Skeletal muscle cell (primary cell): ENCODE data around the gene SLIT1.

Source experiments
- DNase-seq: peaks from one replicate; pipeline ENCODE4 v3.0.0-alpha.2; 2010; ENCODE audit warnings: low read depth
- H3K4me3 ChIP-seq: 2 replicates; pipeline ENCODE4 v1.5.1; 2011; ENCODE audit warnings: low read depth, mild to moderate bottlenecking, control low read depth, low read length, moderate library complexity

Gene SLIT1

DNA sequence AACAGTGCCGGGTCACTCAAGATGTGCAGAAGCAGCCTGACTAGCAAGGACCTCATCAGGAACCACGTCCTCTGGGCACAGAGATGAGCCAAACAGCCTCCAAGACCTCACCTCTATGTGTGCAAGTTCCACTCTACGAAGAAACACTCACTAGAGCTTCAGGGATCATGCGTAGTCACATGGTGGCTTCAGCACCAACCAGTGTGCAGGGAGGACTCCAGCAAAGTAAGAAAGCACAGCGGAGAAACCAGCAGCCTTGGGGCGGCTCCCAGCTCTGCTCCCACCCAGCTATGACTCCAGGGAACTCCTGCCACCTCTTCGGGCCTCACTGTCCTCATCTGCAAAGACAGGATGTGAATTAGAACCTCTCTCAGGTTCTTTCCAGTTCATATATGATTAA, 58.2 kb downstream of the SLIT1 start:
- no peak overlapping the region for H3K4me3 ChIP-seq
- DNase-seq: no peak

DNA sequence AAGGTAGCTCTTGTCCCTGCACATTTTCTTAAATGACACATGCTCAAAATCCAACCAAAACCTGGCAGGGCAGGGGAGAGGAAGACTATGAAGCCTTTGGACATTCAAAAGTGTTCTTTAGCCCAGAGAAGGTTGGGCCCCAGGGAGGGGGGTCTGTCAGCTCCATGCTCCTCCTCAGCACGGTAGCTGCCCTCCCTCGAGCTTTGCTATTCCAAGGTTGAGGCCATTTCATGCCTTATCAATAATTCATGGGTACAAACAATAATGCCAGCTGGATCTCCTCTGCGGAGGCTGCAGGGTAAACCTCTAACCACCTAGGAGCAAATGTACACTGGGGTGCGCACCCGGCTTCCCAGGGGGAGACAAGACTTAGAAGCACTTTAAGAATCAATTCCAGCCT, 61.5 kb downstream of the SLIT1 start:
- DNase-seq: no peak
- H3K4me3 ChIP-seq: no peak overlapping the region

DNA sequence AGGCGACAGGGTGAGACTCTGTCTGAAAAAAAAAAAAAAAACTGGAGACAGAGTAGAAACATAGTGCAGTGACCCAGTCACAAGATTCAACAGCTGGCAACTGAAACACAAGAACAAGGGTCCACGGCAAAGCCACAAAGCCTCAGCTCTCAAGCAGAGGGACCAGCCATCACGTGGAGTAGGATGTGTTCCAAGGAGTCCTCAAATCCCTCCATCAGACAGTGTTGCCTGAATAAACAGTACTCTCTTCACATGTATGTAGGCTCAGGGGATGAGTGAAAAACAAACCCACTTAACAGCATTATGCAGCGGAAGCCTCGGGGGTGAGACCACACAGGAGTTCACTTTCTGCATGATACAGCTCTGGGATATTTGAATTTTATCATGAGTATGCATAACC, 62.0 kb downstream of the SLIT1 start:
- H3K4me3 ChIP-seq: no peak overlapping the region
- DNase-seq: no peak

DNA sequence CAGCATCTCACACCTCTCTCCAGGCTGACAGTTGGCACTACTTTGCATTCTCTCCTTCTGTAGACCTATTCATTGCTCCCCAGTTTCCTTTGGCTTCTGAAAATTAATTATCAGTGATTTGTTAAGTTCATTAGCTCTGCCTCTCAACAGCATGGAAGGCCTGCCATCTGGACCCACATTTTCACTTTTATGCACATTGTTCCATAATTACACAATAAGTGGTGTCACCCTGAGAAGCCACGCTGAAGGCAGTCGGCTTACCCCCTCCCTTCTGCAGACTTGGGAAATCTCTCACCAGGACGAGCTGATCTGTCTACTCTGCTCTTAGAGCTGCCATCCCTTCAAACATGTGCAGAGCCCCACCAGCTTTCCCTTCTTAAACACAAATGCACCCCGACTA, 64.7 kb downstream of the SLIT1 start:
- DNase-seq: no peak
- H3K4me3 ChIP-seq: no peak overlapping the region

DNA sequence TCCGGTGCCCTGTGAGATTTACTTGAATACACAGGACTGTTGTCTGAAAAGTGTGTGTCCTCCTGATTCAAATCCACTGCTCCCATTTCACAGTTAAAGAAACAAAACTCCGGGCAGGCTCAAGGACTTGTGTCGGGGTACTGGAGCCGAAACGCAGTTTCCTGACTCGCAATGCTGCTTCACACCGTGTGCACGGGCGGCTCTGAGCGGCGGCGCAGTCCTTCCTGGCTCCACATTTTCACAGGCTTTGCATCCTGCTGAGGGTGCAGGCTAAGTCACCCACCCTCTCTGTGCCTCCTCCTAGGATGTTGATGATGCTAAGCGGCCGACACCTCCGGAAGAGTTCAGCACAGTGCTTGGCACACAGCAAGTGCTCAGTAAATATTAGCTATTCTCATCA, 65.4 kb downstream of the SLIT1 start:
- no peak for DNase-seq
- no peak overlapping the region for H3K4me3 ChIP-seq

DNA sequence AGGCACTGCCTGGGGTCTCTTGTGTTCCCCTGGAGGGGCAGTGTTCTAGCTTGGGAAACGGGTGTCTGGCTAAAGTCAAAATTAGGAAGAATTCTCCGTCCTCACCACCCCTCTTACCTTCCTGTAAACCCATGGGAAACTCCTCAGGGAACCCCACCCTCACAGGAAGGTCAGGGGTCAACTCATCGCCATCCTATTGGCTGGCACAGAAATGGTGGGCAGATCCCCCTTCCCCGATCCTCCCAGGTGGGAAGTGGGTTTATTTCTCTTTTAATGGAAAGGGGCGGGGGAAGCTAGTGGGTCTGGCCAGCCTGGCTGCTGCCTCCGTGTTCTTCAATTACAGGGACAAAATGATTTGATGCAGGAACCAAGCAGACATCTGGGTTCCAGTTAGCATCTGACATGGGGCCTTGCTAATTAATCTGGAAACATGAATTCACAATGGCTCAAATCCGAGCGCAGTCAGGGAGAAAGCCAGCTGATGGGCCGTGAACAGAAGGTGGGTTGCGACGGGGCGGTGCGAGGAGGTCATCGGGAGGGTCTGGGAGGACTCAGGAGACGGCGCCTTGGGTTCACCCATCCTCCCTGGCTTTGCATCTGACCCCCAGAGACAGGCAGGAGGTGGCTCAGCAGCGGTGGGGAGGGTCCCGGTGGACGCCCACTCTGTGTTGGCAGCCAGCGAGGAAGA, 66.6 kb downstream of the SLIT1 start:
- no peak overlapping the region for H3K4me3 ChIP-seq
- no peak for DNase-seq

DNA sequence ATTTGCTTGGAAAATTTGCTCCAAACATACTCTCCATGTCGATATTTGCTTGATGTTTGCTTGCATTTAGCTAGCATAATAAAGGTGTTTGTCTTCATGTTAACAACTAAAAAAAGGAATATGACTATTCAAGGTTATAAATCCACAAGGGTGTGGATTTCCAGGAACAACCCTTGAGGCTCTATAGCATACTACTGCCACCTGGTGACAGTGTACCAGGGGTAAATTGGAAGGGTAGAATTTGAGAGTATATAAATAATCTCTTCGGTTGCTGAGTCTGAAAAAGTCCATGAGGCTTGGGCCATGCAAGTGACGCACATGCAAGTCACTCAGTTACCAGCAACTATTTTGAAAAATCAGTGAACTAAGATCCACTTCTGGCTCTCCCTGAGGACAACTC, 68.4 kb downstream of the SLIT1 start:
- no peak overlapping the region for H3K4me3 ChIP-seq
- no peak for DNase-seq

DNA sequence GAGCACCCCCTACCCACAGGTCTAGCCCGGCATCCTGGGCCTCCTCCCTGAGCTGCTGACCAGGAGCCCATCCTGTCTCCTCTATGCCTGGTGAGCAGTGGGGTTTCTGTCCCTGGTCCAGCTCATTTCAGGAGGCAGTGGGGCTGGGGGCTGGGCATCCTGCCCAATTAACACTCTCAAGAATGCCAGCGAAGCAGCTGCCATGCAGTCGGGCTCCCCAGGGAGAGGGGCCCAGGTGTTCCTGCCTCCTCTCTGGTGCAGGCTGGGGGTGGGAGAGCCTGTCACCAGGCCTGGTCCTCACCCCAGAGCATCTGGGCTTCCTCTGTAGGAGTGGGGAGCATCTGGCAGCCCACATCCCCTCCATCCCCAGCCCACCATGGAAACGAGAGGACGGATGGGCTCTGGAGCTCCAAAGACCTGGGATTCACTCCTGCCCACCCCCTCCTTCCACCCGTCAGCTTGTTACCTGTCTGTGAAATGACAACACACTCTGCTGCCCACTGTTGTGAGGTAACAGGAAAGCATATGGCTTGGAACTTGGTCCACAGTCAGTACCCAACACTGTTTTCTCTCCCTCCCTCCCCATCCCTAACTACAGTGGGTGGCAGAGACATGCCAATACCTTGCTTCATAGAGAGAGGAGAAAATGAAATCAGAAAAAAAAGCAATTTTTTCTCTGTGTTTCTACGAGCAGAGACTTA, 69.1 kb downstream of the SLIT1 start:
- no peak overlapping the region for H3K4me3 ChIP-seq
- DNase-seq: no peak

DNA sequence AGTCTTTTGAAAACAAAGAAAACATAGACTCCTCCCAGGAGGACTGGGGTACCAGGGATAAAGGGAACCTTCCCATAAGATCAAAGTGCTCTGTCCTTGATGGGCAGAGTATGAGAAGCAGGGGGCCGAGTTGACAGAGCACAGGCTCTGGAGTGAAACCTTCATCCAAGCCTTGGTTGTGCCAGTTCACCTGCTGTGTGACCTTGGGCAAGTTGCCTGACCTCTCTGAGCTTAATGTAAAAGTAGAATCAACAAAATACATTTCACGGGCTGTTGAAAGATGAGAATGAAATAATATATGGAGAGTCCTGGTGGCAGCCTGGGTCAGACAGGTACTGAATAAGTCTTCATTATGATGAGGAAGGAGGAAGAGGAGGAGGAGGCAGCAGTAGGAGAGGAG, 69.9 kb downstream of the SLIT1 start:
- H3K4me3 ChIP-seq: no peak overlapping the region
- no peak for DNase-seq

DNA sequence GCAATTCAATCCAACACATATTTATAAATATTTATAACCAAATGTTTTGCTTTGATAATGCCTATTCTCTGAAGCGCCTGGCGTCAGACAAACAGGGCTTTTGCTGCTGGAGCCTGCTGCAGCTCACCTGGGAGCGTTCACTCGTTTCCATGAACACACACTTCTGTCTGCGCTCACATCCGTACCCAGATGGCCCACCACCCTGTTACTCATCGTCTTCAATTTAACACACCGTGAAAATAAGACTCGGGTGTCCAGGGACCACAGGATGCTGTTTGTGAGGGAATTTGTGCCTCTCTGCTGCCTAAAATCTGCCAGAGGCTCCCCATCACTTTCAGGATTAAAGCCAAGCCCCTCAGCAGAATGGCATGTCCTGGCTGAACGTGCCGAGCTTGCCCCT, 74.1 kb downstream of the SLIT1 start:
- no peak overlapping the region for H3K4me3 ChIP-seq
- no peak for DNase-seq

DNA sequence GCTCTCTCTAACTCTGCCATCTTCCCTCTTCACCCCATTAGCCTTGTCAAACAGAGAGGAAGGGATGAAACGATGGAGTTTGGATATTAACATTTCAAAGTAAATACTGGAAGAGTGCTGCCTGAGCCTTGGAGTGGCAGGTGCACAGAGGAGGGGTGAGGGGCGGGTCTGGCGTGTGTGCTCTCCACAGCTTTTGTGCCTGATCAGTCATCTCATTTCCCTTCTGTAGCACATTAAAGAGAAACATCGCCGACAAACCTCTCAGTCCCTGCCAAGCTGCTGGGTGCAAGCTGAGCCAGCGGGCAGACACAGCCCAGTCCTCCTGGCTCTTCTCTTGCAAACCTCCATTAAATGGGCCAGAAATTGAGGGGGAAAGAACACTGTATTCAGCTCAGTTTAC, 76.2 kb downstream of the SLIT1 start:
- no peak overlapping the region for H3K4me3 ChIP-seq

DNA sequence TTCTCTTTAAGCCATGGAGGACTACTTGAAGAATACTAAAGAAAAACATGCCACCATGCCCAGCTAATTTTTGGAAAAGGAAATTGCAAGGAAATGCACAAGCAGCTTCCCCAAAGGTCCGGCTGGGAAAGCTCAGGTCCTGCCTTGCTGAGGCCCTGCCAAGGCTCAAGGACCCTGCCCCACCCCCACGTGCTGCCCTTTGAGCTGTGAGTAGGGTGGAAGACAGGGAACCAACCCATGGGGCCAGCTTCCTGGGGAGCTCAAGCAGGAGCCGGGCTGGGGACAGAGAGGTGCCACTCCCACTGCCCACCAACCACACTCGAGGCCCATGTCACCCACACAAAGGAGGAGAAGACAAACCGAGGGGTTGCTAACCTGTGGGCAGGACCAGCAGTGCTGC, 78.2 kb downstream of the SLIT1 start:
- H3K4me3 ChIP-seq: no peak overlapping the region
- no peak for DNase-seq

More for the DNA sequence above, 76.2 kb downstream of the SLIT1 start:
- DNase-seq: no peak

DNA sequence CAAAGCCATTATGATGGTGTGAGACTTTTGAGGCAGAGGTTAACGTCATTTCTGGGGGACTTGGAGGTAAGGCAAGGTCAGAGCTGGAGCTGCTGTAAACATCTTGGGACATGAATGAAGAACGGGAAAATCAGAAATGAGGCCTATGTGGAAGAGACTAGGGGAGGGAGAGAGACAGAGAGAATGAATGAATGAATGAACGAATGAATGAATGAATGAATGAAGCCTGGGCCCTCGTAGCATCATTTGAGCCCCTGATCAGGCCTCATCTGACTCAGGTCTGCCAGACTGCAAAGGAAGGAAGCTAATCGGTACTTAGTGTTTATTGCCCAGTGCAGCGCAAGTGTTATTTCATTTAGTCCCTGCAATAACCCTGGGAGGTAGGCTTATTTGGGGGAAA, 79.6 kb downstream of the SLIT1 start:
- H3K4me3 ChIP-seq: no peak overlapping the region
- no peak for DNase-seq

DNA sequence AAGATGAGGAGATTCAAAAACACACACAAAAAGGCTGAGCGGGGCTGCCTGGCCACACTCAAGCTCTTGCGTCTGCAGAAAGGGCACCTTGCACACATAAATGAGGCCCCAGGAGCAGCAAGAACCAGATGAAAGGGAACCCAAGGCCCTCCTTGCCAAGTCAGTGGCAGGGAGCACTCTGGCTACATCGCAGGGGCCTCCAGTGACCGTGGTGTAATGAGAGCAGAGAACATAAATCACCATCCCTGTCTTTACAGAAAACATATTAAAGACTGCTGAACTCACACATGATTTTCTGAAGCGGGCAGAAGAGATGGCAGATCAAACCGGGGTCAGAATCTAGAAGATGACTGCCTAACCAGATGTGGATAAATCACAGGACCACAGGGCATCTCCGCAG, 80.5 kb downstream of the SLIT1 start:
- DNase-seq: no peak
- H3K4me3 ChIP-seq: no peak overlapping the region

DNA sequence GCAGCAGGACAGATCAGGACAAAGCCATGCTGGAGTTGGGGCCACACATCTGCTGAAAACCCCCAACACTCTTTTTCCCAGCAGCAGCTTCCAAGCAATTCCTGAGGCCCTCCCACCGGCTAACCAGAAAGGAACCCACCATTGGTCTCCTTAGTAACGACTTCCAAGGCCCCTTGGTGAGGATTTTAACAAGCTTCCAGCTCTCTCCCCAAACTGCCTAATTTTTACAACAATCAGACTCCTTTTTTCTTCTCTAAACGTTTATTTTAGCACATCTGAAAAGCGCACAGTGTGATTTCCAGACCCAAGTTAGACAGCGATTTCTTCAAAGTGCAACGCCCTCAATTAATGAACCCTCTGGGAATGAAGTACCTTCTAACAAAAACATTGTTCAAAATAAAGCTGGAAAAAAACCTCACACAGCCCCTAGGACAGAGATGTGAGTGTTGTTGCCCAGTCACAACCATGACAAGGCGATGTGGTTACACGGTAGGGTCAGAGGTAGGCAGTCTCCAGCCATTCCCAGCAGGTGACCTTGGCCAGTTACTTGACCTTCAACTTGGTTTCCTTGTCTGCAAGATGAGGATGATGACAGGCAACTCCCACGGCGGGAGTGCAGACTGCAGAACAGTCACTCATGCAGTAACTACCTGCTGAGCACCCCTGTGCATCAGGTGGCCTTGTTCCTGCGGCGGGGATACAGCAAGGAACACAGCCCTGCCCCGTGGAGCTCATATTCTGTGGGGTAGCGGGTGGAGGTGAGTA, 82.3 kb downstream of the SLIT1 start:
- DNase-seq: no peak
- H3K4me3 ChIP-seq: no peak overlapping the region

DNA sequence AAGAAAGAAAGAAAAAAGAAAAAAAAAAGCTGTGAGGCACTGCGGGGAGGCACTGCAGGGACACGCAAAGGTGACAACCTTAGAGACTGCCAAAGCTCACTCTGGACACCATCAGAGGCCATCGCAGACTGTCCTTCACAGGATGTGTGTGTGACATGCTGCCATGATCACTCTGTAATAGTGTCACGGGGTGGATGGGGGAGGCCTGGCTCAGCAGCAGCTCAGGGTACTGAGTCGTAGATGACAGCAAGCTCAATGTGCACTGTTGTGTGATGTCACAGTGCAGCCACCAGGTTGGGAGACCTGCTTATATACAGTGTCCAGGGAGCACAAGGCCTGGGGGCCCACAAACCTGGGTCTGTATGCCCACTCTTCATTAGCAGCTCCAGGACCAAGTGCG, 83.3 kb downstream of the SLIT1 start:
- DNase-seq: no peak
- H3K4me3 ChIP-seq: no peak overlapping the region

DNA sequence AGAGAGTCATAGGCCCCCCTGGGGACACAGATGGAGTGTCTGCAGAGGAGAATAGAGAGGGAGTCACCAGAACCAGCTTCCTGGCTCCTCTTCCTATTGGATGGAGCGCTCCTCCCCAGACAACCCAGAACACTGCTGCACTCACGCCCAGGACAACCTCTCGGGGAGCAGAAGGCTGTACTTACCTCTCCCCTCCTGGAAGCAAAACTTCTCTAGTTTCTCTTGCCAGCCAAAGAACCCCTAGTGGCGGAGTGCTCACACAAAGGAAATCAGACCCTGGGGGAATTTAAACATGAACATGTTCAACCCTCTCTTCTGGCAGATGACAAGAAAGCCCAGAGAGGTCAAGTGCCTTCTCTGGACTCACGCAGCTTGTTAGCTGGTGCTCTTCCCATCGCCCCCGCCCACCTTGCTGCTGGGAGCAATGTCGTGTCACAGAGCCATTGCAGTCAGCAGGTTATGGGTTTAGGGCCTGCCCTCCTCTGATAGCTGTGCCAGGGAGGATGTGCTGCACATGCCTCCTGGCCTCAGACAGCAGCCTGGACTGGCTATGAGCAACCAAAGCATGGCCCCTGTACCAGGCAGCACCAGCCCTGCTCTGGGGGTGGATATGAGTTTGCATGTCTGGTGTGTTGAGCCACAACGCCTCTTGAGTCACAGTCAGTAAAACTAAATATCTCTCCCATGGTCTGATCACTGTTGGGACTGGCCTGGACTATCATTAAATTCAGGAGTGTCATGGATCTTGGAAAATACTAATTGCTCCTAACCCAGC, 84.4 kb downstream of the SLIT1 start:
- no peak for DNase-seq
- H3K4me3 ChIP-seq: no peak overlapping the region

DNA sequence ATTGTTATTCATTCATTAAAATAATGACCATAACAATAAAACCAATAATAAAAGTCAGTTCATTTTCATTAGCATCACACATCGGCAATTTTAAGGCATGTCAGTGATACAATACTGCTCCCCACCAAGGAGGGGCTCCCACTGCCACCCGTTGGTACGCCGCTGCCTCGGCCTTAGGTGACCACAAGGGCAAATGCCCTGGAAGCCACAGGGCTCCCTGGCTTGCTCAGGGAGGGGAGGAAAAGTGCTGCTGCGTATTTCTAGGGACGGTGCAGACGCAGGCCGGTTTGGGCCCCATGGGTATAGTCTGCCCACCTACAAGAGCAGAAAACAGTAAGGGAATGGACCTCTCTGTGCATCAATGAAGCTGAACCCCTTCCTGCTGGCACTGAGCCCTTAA, 85.1 kb downstream of the SLIT1 start:
- no peak overlapping the region for H3K4me3 ChIP-seq
- DNase-seq: no peak

DNA sequence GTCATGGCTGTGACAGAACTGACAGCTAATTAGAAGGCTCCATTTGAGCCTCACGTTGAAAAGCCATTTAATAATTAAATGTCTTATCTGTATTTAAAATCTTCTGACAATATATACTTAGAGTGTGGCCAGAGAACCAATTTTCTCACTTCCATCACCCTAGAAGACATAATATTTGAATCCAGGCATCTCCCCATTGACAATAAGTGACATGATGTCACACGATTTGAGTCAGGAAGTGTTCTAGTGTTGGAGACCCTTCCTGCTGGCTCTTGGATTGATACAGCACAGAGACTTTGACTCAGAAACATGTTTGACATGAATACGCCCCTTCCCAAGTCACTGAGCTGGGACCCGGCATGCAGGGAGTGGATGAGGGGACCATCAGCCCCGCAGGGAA, 85.9 kb downstream of the SLIT1 start:
- no peak for DNase-seq
- H3K4me3 ChIP-seq: no peak overlapping the region

DNA sequence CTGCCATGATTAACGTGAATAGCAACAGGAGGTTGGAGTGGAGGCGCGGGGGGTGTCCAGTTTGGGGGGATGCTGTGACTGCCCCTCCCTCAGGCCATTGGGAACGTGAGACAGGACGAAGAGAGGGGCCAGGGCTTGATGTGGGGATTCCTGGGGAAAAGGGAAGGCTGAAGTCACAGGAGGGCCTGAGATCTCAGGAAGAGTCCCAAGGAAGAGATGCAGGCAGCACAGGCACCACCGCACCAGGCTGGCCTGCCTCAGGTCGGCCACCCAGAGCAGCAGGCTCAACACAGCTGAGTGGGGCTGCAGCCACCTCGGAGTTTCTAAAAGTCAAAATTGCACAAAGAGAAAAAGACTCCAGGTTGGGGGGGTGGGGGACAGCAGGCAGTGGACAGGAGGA, 86.7 kb downstream of the SLIT1 start:
- no peak overlapping the region for H3K4me3 ChIP-seq
- DNase-seq: no peak
